VCaP (cell line): ENCODE results near the gene ZMYND8.

Experiments
- H3K27ac ChIP-seq: fragments of 450-650 bp; 2 replicates; pipeline ENCODE4 v1.5.1; 2017
- TF ChIP-seq, protein P1 (sequence below): fragments of 450-650 bp; conservative IDR thresholded peaks from 2 replicates; pipeline ENCODE4 v1.5.1; 2017; ENCODE audit warnings: mild to moderate bottlenecking, moderate library complexity

ZMYND8 gene

DNA sequence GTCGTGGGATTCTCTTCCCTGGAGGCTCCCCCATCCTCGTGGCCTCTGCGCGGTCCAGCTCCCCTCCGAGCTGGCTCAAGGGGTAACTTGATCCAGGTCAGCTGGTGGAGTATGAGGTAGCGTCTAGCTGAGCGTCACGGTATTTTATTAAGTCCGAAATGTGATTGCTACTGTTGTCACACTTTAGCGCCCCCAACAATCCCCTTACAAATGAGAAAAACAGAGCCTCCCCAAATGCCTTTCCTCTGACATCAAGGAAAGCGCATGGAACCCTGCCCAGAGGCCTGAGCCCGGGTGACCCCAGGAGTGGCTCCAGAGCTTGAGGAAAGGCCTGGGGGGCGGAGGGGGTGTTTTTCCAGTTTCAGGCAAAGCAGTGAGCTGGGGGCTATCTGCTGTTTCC lies 192.4 kb downstream of the ZMYND8 start:
- no peak overlapping the region for H3K27ac ChIP-seq
- TF ChIP-seq, protein P1, sequence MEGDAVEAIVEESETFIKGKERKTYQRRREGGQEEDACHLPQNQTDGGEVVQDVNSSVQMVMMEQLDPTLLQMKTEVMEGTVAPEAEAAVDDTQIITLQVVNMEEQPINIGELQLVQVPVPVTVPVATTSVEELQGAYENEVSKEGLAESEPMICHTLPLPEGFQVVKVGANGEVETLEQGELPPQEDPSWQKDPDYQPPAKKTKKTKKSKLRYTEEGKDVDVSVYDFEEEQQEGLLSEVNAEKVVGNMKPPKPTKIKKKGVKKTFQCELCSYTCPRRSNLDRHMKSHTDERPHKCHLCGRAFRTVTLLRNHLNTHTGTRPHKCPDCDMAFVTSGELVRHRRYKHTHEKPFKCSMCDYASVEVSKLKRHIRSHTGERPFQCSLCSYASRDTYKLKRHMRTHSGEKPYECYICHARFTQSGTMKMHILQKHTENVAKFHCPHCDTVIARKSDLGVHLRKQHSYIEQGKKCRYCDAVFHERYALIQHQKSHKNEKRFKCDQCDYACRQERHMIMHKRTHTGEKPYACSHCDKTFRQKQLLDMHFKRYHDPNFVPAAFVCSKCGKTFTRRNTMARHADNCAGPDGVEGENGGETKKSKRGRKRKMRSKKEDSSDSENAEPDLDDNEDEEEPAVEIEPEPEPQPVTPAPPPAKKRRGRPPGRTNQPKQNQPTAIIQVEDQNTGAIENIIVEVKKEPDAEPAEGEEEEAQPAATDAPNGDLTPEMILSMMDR, result no peak

DNA sequence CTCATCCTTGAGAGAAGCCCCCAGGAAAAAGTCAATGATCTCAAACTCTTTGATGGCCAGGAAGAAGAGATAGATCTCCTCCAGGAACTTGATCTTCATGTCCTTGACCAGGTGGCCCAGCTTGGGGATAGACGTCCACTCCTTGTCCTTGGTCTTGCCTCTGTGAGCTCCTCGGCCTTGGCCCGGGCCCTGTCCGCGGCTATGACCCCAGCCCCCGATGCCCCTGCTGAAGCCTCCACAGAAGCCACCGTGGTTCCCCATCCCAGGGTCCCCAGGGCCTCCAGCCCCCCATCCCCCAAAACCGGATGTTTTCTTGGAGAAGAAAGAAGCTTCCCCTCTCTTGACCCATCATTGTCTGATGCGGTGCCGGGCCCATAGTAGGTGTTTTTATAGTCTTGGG lies 195.1 kb downstream of the ZMYND8 start:
- no peak overlapping the region for H3K27ac ChIP-seq
- TF ChIP-seq, protein P1, result no peak

DNA sequence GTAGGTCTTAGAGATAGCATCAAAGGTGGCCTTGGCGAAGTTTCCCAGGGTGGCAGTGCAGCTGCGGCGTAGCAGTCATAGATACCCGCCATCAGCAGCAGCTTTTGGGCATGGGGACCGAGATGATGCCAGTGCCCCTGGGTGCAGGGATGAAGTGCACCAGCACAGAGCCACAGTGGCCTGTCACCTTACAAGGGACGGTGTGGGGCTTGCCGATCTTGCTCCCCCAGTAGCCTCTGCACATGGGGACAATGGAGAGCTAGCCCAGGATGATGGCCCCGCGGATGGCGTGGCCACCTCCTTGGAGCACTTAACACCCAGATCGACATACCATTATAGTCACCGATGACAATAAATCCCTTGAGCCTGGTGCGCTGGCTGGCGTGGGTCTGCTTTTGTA lies 195.5 kb downstream of the ZMYND8 start:
- TF ChIP-seq, protein P1, result no peak

DNA sequence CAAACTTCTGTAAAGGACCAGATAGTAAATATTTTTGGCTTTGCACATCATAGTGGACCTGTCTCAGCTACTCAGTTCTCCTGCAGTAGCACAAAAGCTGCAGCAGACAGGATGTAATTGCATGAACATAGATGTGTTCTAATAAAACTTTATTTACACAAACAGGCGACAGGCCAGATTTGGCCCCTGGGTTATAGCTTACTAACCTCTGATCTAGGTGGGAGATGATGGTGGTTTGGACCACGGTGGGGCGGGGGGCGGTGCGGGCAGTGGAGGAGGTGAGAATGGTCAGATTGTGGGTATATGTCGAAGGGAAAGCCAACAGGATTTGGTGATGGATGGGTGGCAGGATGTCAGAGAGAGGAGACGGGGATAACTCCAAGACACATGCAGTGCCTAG lies 196.3 kb downstream of the ZMYND8 start:
- no peak overlapping the region for H3K27ac ChIP-seq
- TF ChIP-seq, protein P1, result no peak

More for the DNA sequence above, 195.5 kb downstream of the ZMYND8 start:
- H3K27ac ChIP-seq, result no peak overlapping the region
